Stimulated activated memory B cell treated with anti-CD40 and anti-IgM and Interleukin-4, amounts not matched to agents 10 μg/mL and 1 μg/mL and 100 μg/mL, for 72 hours (primary cell): ENCODE results near the gene TDP1.

ENCODE experiments used
- ATAC-seq: fragments of 150-1000 bp; cut with Tn5 transposase; 2 replicates; pipeline ENCODE4 v1.10.0; 2021
- H3K27ac Mint-ChIP-seq: one replicate; pipeline ENCODE4 v1.8.0; 2022; ENCODE audit warnings: mild to moderate bottlenecking, mixed read lengths
- H3K27me3 Mint-ChIP-seq: one replicate; pipeline ENCODE4 v1.8.0; 2022; ENCODE audit warnings: mixed read lengths
- H3K36me3 Mint-ChIP-seq: one replicate; pipeline ENCODE4 v1.8.0; 2022; ENCODE audit warnings: mixed read lengths
- H3K4me1 Mint-ChIP-seq: one replicate; pipeline ENCODE4 v1.8.0; 2022; ENCODE audit warnings: mixed read lengths
- H3K4me3 Mint-ChIP-seq: one replicate; pipeline ENCODE4 v1.8.0; 2022; ENCODE audit warnings: mild to moderate bottlenecking, moderate library complexity, mixed read lengths
- H3K9me3 Mint-ChIP-seq: one replicate; pipeline ENCODE4 v1.8.0; 2022; ENCODE audit warnings: mixed read lengths

Gene TDP1

DNA sequence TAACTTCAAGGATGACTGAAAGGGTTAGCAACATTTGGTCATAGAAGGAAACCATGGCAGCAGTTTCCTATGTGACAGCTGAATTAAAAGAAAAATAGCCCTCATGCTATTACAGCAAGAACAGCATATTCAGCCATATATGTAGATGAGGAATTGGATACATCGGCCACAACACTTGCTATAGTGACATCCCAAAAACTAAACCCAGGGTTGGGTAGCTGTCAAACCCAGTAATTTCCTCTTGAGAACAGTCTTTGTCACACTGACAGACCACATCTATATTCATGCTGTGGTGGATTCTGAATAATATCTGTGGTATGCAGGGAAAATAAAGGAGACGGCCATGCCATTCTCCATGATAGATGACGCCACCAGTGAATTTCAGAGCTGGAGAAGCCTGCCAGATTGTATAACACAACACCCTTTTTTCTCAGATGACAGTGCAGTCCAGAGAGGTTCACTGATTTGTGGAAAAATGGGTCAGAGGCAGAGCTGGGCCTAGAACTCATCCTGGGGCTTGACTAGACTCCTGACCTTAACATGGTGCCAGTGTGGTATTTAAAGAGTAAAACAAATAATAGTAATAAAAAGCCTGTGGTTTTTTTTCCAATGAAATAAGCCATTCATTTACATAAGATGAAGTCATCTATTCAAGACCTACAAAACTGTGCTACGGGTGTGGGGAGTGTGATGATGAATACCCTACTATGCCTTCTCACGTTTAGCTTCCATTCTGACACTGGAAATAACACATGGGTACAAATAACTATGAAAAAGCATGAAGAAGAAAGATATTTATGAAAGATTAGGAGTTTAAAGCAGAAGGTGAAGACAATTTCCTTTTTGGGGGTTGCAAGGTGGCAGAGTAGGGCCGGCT lies 33.5 kb upstream of the TDP1 start:
- no peak overlapping the region for H3K27ac Mint-ChIP-seq
- no peaks in the 10 kb centered on the region for H3K9me3 Mint-ChIP-seq
- H3K4me1 Mint-ChIP-seq = no peaks in the 10 kb centered on the region
- no peak for ATAC-seq
- H3K36me3 Mint-ChIP-seq = peaks cover 5% of the 10 kb centered on the region
- H3K4me3 Mint-ChIP-seq = no peak overlapping the region
- H3K27me3 Mint-ChIP-seq = no peaks in the 10 kb centered on the region

DNA sequence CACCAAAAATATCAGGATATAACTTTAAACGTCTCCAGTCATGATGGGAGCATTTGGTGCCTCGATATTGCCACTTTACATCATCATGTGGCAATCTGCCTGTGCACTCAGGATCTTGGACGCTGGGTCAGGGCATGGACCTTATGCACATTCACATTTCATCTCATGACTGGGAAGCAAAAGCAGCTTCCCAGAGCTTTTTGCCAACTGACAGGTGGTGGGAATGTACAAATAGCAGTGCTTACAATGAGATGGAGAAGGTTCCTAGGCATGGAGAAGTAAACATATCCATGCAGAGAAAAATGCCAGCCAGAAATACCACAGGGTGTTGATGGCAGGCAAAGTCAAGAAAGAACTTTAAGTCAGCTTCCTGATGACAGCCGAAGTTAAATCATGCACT lies 31.5 kb upstream of the TDP1 start:
- Mint-ChIP-seq H3K27ac (no peak overlapping the region), H3K4me1 (no peaks in the 10 kb centered on the region), H3K9me3 (no peaks in the 10 kb centered on the region), H3K27me3 (no peaks in the 10 kb centered on the region), H3K4me3 (no peak overlapping the region), H3K36me3 (peaks cover 5% of the 10 kb centered on the region)
- ATAC-seq = no peak

DNA sequence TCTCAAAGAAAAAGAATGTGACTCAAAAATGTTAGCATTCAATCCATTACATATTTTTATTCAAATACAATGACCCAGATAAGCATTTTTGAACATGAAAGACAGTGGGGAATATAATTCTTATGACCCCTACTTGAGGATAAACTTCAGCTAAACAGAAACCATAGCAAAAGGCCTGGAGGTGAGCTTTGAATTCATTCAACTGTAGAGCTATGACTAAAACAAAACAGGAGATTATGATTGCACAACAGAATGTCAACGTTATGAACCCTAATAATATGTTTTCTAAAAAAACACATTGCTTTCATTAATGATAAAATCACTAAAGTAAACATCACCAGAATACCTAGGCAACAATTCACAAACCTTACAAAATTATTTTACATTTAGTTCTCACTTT lies 29.0 kb upstream of the TDP1 start:
- Mint-ChIP-seq H3K36me3 (peaks cover 19% of the 10 kb centered on the region), H3K27ac (no peak overlapping the region)

DNA sequence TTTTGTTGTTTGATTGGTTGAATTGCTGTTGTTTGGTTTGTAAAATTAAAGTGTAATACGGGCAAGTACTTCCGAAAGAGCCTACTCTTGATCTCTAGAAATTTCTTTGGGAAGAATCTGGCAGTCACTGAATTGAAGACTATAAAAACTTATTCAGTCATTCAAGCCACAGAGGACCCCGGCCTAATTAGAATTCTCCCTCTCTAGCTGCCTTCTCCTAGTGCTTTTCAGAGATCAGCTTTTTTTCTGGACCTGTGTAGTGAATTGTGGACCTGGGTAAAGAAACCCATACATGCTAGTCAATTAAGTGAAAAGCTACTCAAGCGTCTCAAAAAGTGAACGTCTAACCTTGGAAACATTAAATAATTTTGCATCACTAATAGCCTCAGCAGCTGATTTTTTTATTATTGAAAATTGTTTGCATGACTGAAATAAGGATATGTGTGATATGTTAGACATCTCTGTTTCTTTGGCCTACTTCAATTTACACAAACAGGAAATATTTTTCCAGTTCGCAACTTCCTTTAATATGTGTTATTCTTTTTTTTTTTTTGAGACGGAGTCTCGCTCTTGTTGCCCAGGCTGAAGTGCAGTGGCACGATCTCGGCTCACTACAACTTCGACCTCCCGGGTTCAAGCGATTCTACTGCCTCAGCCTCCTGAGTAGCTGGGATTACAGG lies 28.4 kb upstream of the TDP1 start:
- no peaks in the 10 kb centered on the region for H3K27me3 Mint-ChIP-seq
- H3K4me1 Mint-ChIP-seq = no peaks in the 10 kb centered on the region
- ATAC-seq = no peak
- H3K9me3 Mint-ChIP-seq = no peaks in the 10 kb centered on the region
- peaks cover 19% of the 10 kb centered on the region for H3K36me3 Mint-ChIP-seq
- H3K27ac Mint-ChIP-seq = no peak overlapping the region
- H3K4me3 Mint-ChIP-seq = no peak overlapping the region

More for the DNA sequence above, 29.0 kb upstream of the TDP1 start:
- Mint-ChIP-seq H3K4me1 (no peaks in the 10 kb centered on the region), H3K4me3 (no peak overlapping the region), H3K27me3 (no peaks in the 10 kb centered on the region), H3K9me3 (no peaks in the 10 kb centered on the region)
- ATAC-seq = no peak

DNA sequence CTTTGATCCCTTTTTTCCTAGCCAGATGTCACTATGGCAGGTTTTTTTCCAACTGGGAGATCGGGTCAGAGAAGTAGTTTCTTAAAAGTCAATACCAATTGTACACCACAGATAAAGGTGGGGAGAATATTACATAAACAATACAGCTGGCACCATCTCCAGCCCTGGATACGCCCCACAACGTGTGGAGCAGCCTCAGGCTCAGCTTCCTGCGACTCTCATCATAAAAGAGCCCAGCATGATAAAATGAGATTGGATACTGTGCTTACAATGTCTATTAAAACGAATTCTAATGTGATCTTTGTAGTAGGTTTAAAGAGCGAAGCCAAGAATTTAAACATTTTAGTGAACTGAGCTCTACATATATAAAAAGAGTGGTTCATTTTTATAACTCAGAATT lies 22.7 kb upstream of the TDP1 start:
- ATAC-seq = no peak
- Mint-ChIP-seq H3K36me3 (peaks cover 24% of the 10 kb centered on the region), H3K4me3 (no peak overlapping the region), H3K27ac (no peak overlapping the region), H3K9me3 (no peaks in the 10 kb centered on the region), H3K27me3 (no peaks in the 10 kb centered on the region), H3K4me1 (no peaks in the 10 kb centered on the region)

DNA sequence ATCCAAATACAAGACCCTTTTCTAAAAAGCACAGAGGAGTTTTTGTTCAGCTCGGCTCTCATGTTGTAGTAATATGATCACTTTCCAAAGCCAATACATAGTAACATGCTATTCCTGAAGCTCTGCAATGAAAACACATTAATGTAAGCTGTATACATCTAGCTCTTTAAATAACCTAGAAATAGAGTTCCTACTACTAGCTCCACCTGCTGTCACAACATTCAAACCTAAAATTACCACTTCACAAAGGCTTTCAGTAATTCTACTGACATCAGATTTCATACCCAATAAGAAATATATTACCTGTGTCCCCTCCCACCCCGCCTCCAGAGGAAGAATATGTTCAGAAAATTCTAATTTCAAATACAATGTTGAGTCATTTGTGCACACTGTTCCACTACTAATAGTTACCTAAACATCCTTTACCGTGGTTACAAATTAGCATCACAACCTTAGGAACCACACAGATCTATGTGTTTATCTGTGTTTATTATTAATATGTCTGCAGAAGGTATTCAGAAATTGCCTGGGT lies 19.0 kb upstream of the TDP1 start:
- Mint-ChIP-seq H3K36me3 (peaks cover 10% of the 10 kb centered on the region), H3K4me3 (no peak overlapping the region), H3K9me3 (no peaks in the 10 kb centered on the region), H3K4me1 (no peaks in the 10 kb centered on the region), H3K27ac (no peak overlapping the region), H3K27me3 (no peaks in the 10 kb centered on the region)
- ATAC-seq = no peak

DNA sequence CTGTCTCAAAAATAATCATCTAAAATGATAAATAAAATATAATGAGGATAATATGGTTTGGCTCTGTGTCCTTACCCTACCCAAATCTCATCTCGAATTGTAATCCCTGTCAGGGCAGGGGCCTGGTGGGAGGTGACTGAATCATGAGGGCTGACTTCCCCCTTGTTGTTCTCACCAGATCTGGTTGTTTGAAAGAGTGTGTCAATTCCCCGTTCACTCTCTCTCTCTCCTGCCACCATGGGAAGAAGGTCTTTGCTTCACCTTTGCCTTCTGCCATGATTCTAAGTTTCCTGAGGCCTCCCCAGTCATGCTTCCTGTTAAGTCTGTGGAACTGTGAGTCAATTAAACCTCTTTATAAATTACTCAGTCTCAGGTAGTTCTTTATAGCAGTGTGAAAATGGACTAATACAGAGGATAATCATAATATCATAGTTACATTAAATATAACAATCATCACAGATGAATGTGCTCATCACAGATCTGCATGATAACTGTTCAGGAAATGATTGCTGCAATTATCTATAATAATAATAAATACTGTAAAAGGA lies 13.8 kb upstream of the TDP1 start:
- Mint-ChIP-seq H3K36me3 (no peaks in the 10 kb centered on the region), H3K4me3 (no peak overlapping the region), H3K9me3 (no peaks in the 10 kb centered on the region), H3K27ac (no peak overlapping the region), H3K27me3 (no peaks in the 10 kb centered on the region), H3K4me1 (no peaks in the 10 kb centered on the region)
- no peak for ATAC-seq

DNA sequence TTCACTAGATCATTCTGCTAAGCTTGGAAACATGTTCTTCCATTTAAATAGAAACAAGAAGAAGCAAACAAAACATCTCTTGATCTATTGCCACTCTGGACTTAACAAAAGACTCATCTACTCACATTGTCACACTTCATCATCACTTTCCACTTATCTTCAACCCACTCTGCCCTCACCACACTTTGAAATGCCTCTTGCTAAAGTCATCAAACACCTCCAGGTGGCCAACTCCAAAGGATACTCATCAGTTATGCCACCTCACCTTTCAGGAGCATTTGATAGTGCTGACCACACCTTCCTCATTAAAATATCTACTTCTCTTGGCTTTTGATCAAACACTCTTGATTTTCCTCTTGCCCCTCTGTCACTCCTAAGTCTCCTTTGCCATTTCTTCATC lies 8.4 kb upstream of the TDP1 start:
- H3K27ac Mint-ChIP-seq = no peak overlapping the region
- no peak overlapping the region for H3K4me3 Mint-ChIP-seq
- H3K9me3 Mint-ChIP-seq = peaks cover 3% of the 10 kb centered on the region
- ATAC-seq = no peak
- peaks cover 34% of the 10 kb centered on the region for H3K36me3 Mint-ChIP-seq
- no peaks in the 10 kb centered on the region for H3K4me1 Mint-ChIP-seq
- H3K27me3 Mint-ChIP-seq = no peaks in the 10 kb centered on the region

DNA sequence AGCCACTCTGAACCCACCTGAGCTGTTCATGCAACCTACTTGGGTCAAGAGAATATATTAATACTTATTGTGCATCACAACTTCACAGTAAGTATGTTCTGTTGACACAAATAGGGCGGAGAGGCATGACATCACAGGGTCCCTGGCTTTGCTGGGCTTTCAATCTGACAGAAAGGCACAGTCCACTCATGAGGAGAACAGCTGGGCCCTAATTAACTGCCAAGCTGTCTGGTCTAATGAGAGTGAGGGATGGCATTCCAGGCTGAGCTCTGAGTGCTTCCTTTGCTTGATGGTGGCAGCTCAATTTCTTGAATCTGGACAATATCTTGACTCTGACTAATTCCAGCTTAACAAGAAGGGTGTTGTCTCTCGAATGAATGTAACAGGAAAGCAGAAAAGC lies 3.2 kb upstream of the TDP1 start:
- H3K27ac Mint-ChIP-seq = no peak overlapping the region
- ATAC-seq = no peak
- no peak overlapping the region for H3K4me3 Mint-ChIP-seq
- H3K4me1 Mint-ChIP-seq = peaks cover 26% of the 10 kb centered on the region
- peaks cover 41% of the 10 kb centered on the region for H3K36me3 Mint-ChIP-seq
- H3K27me3 Mint-ChIP-seq = no peaks in the 10 kb centered on the region
- H3K9me3 Mint-ChIP-seq = peaks cover 3% of the 10 kb centered on the region

DNA sequence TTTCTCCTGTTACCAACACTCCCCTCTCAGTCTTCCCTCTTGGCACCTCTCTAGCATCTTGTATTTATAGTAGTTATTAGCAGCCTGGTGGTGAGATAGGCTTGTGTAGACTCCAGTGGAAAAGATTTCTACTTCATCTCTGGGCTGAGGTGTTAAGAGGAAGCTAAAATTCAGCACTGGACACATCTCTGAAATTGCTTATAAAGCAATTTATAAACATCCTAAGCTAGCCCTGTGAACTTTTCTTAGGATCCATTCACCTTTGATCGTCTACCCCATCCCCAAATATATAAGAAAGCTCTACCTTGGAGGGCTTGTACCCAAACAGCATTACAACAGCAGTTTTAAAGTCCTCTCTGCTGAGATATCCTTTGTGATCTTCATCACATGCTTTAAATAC lies 2.1 kb upstream of the TDP1 start:
- no peaks in the 10 kb centered on the region for H3K27me3 Mint-ChIP-seq
- H3K4me3 Mint-ChIP-seq = peak overlapping the region; percentile 98
- no peak for ATAC-seq
- H3K9me3 Mint-ChIP-seq = peaks cover under 1% of the 10 kb centered on the region
- H3K36me3 Mint-ChIP-seq = peaks cover 42% of the 10 kb centered on the region
- peak overlapping the region; percentile 95 for H3K27ac Mint-ChIP-seq
- peaks cover 30% of the 10 kb centered on the region for H3K4me1 Mint-ChIP-seq

DNA sequence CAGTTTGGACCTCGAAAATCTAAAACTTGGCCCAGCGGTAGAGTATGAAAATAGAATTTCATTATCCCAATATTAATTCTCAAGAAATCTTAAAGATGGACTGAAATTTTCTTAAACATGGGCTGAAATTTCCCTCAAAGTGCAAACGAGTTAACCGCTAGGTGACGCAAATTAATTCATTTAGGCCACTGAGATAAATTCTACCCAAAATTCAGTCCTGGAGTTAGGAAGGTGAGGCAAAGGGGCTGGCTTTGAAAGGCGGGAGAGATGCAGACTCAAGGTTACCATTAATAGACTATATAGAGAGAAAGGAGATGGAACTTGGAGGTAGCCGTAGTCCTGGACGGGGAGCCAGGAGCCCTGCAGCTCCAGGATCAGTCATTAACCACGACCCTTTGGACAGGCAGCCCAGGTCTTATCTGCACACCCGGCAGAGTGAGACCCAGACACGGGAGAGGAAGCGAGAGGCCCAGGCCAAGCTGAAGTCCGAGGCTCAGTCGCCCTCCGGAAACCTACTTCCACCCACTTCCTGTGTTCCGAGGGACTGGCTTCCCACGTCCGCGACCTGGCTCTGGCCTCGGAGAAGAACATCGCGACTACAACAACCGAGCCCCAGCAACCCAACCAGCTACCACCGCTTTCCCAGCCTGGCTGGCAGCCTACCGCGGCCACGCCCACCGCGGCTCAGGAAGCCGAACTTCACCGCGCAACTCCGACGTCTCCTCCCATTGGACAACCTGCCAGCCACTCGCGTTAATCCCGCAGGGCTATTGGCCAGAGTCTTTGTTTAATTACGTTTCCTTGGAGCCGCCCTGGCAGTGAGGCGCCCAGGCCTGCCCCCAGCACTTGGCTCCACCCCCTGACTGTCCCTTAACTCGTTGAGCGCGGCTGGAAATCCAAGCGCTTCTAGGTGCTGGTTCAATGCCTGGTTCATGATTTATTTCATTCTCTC lies 1.4 kb upstream of the TDP1 start, which contains the start of gene EFCAB11:
EFCAB11 (minus strand) TSS at position 661 of the 952 bp plus-strand sequence; CDS start at position 591, 70 bp downstream.
- Mint-ChIP-seq H3K4me1 (peaks cover 30% of the 10 kb centered on the region), H3K36me3 (peaks cover 39% of the 10 kb centered on the region), H3K27me3 (no peaks in the 10 kb centered on the region), H3K4me3 (peak within 1 kb of the TSS; percentile 98), H3K9me3 (no peaks in the 10 kb centered on the region), H3K27ac (peak within 1 kb of the TSS; percentile 95)
- peak; percentile 92 for ATAC-seq

DNA sequence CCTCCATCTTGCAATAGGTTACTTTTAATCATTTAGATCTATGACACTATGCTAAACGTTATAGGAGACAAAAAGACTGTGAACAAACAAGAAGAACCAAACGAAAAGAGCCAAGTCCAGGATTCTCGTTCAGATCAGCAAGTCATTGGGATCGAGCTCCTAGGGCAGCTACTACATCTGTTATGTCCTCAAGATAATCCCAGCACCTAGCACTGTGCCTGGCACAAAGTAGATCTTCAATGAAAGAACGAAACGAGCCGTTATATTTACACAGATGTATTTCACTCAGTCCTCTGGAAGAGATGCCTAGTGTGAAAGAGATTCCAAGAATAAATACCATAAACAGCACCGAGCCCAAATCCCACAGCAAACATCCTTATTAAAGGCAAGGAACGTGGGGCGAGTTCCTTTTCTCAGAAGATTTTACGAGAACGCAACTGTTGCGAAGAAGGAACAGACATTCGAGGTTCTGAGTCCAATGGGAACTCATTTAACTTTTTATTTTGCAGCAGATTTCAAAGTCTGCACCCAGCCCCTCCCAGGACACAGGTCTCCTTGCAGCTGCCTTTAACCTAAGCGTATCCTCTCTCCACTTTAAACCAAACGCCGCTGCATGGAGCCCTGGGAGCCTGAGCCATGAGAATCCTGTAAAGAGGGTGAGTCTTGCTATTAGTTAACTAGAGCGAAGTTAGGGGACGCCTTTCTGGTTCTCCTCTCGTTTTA lies 544 bp upstream of the TDP1 start:
- Mint-ChIP-seq H3K4me3 (peak overlapping the region; percentile 98), H3K4me1 (peaks cover 34% of the 10 kb centered on the region), H3K27me3 (no peaks in the 10 kb centered on the region), H3K9me3 (no peaks in the 10 kb centered on the region), H3K36me3 (peaks cover 34% of the 10 kb centered on the region), H3K27ac (peak overlapping the region; percentile 95)
- peak; percentile 54 for ATAC-seq

DNA sequence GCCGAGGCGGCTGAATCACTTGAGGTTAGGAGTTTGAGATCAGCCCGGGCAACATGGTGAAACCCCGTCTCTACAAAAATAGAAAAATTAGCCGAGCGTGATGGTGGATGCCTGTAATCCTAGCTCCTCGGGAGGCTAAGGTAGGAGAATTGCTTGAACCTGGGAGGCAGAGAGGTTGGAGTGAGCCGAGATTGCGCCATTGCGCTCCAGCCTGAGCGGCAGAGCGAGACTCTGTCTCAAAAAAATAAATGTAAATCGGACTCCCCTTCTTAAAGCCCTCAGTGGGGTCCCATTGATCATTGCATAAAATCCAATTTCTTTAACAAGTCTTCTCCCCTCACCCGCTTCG lies 908 bp downstream of the TDP1 start:
- Mint-ChIP-seq H3K9me3 (no peaks in the 10 kb centered on the region), H3K4me3 (peak overlapping the region; percentile 98), H3K36me3 (peaks cover 32% of the 10 kb centered on the region), H3K27ac (peak overlapping the region; percentile 95), H3K4me1 (peaks cover 48% of the 10 kb centered on the region), H3K27me3 (no peaks in the 10 kb centered on the region)
- ATAC-seq = no peak

DNA sequence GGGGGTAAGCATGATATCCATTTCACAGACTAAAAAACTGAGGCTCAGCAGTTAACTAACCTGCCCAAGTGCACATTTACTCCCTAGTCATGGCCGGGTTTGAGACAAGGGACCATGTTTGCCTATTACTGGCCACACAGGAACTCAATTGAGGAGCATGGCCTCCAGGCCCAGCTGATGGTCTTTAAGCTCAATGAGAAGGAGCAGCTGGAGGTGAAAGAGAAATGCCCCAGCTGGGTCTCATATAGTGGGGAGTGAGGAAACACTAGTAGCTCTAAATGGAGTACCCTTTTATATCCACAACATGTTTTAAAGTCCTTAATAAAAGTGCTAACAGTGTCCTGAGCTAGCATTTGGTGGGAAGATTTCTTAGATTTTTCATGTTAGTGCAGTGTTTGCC lies 1.6 kb downstream of the TDP1 start:
- no peaks in the 10 kb centered on the region for H3K9me3 Mint-ChIP-seq
- peak overlapping the region; percentile 98 for H3K4me3 Mint-ChIP-seq
- peaks cover 33% of the 10 kb centered on the region for H3K36me3 Mint-ChIP-seq

More for the DNA sequence above, 1.6 kb downstream of the TDP1 start:
- ATAC-seq = no peak
- no peaks in the 10 kb centered on the region for H3K27me3 Mint-ChIP-seq
- H3K27ac Mint-ChIP-seq = peak overlapping the region; percentile 95
- peaks cover 51% of the 10 kb centered on the region for H3K4me1 Mint-ChIP-seq
